HepG2 (cell line): ENCODE data around the gene SYT7. TPM values are rescaled to one million over a fixed set of nuclear protein-coding genes. Genes with fewer than 3 reads are reported as not detected.
A peak's percentile ranks its signal among the peaks of the same experiment; 100 is the strongest.

Experiments
- CEBPG ChIP-seq: IDR thresholded peaks from 2 replicates; pipeline ENCODE4 v1.6.1; 2016
- ETS1 ChIP-seq: sonication (generic); formaldehyde crosslinking; IDR thresholded peaks from 2 replicates; pipeline ENCODE4 v1.4.0; 2020; ENCODE audit warnings: missing genetic modification reagents
- FOXK2 ChIP-seq: fragments of 450-650 bp; IDR thresholded peaks from 2 replicates; pipeline ENCODE4 v1.6.1; 2016
- HBP1 ChIP-seq: IDR thresholded peaks from 2 replicates; pipeline ENCODE4 v1.6.1; 2016; ENCODE audit warnings: low read depth, control low read depth
- JDP2 ChIP-seq: sonication (generic); formaldehyde crosslinking; IDR thresholded peaks from 2 replicates; pipeline ENCODE4 v1.8.1; 2022; ENCODE audit warnings: missing genetic modification reagents, borderline replicate concordance
- MIXL1 ChIP-seq: IDR thresholded peaks from 2 replicates; pipeline ENCODE4 v1.6.1; 2016
- PBX3 ChIP-seq: sonication (generic); formaldehyde crosslinking; IDR thresholded peaks from 2 replicates; pipeline ENCODE4 v1.8.1; 2023; ENCODE audit warnings: missing genetic modification reagents, inconsistent platforms, borderline replicate concordance
- RFX5 ChIP-seq: IDR thresholded peaks from 2 replicates; pipeline ENCODE4 v1.6.1; 2011; ENCODE audit warnings: low read depth, low read length, improper control_type of control experiment
- SMARCC2 ChIP-seq: fragments of 450-650 bp; IDR thresholded peaks from 2 replicates; pipeline ENCODE4 v1.6.1; 2017; ENCODE audit warnings: antibody characterized with exemption, mild to moderate bottlenecking
- SMC3 ChIP-seq: IDR thresholded peaks from 2 replicates; pipeline ENCODE4 v1.6.1; 2011; ENCODE audit warnings: low read length, improper control_type of control experiment
- TCF12 ChIP-seq, 2 experiments: fragments of 450-650 bp in 1 of 2; sonication (generic) in 1 of 2; formaldehyde crosslinking in 1 of 2; IDR thresholded peaks; 2 replicates each; pipeline versions ENCODE4 v1.6.1 to v1.8.0; 2017 to 2022; ENCODE audit warnings: antibody characterized with exemption in 1 of 2, mild to moderate bottlenecking in 1 of 2, missing genetic modification reagents in 1 of 2, moderate library complexity in 1 of 2
- THAP11 ChIP-seq: IDR thresholded peaks from 2 replicates; pipeline ENCODE4 v1.6.1; 2016; ENCODE audit warnings: missing biosample characterization, missing genetic modification reagents
- ZBTB26 ChIP-seq: IDR thresholded peaks from 2 replicates; pipeline ENCODE4 v1.6.1; 2016; ENCODE audit warnings: missing compliant biosample characterization, missing genetic modification reagents, borderline replicate concordance
- ZFAT ChIP-seq: sonication (generic); formaldehyde crosslinking; conservative IDR thresholded peaks from 2 replicates; pipeline ENCODE4 v1.8.1; 2023; ENCODE audit warnings: missing genetic modification reagents, inconsistent platforms
- ZFY ChIP-seq: sonication (generic); formaldehyde crosslinking; IDR thresholded peaks from 2 replicates; pipeline ENCODE4 v1.4.0; 2020; ENCODE audit warnings: missing genetic modification reagents
- ZKSCAN5 ChIP-seq: sonication (generic); formaldehyde crosslinking; IDR thresholded peaks from 2 replicates; pipeline ENCODE4 v1.5.1; 2020; ENCODE audit warnings: mild to moderate bottlenecking, missing genetic modification reagents
- ZNF160 ChIP-seq: sonication (generic); formaldehyde crosslinking; IDR thresholded peaks from 2 replicates; pipeline ENCODE4 v1.8.0; 2022; ENCODE audit warnings: mild to moderate bottlenecking, inconsistent platforms, missing genetic modification reagents
- ZNF274 ChIP-seq: sonication (generic); formaldehyde crosslinking; IDR thresholded peaks from 2 replicates; pipeline ENCODE4 v1.5.1; 2020; ENCODE audit warnings: mild to moderate bottlenecking, missing genetic modification reagents
- ZNF710 ChIP-seq: sonication (generic); formaldehyde crosslinking; IDR thresholded peaks from 2 replicates; pipeline ENCODE4 v1.5.0; 2020; ENCODE audit warnings: mild to moderate bottlenecking, missing genetic modification reagents, borderline replicate concordance
- ZNF768 ChIP-seq: sonication (generic); formaldehyde crosslinking; IDR thresholded peaks from 2 replicates; pipeline ENCODE4 v1.4.0; 2020; ENCODE audit warnings: missing genetic modification reagents
- ZSCAN20 ChIP-seq: sonication (generic); formaldehyde crosslinking; IDR thresholded peaks from 2 replicates; pipeline ENCODE4 v1.4.0; 2020; ENCODE audit warnings: missing genetic modification reagents, mild to moderate bottlenecking, borderline replicate concordance
- polyA plus RNA-seq, 8 experiments: library from polyadenylated mRNA; depleted of rRNA in 3 of 8; stranded (reverse) in 7 of 8; unstranded in 1 of 8; fragments of >200 nt; fragmentation: Illumina TruSeq in 4 of 8; extraction: Trizol in 4 of 8; gene quantifications; 2 replicates each; pipeline versions ENCODE4 v1.2.1 to v1.2.3, GENCODE V29; 2011 to 2016; ENCODE audit warnings: low read depth in 4 of 8, missing spikeins in 1 of 8, mixed read lengths in 1 of 8; ENCODE audit not compliant: insufficient read depth in 1 of 8
- total RNA-seq, 5 experiments: library from RNA; depleted of rRNA; stranded (reverse); fragments of >200 nt; fragmentation: Illumina TruSeq; extraction: Trizol; gene quantifications; 2 replicates each; pipeline ENCODE4 v1.2.3, GENCODE V29; 2016; ENCODE audit warnings: low read depth in 1 of 5

The SYT7 gene
- total and polyA plus RNA-seq, 2 of the 13 experiments (the other 11 are each of a cell fraction or from before 2014, with no cell fraction given), result 1.4 to 4.4 TPM

- TF ChIP-seq ETS1 (CRISPR knock-in tag) (no peak), ZNF768 (peak; percentile 71), PBX3 (CRISPR knock-in tag) (no peak), ZFY (CRISPR knock-in tag) (peak; percentile 71), SMC3 (no peak), TCF12 (IDR thresholded peaks at IDR 0.05) (no peak), TCF12 (CRISPR knock-in tag; IDR thresholded peaks at IDR 0.05) (0 out of 2 replicates have a peak, but pooled peaks have one; percentile 25), JDP2 (CRISPR knock-in tag) (no peak), RFX5 (peak; percentile 69; the same call in 1 of the 2 replicates), ZFAT (CRISPR knock-in tag) (no peak), THAP11 (no peak; the same call in 1 of the 2 replicates), ZNF160 (CRISPR knock-in tag) (no peak), HBP1 (CRISPR knock-in tag) (0 out of 2 replicates have a peak, but pooled peaks have one; percentile 47), MIXL1 (CRISPR knock-in tag) (peak; percentile 83), ZNF710 (CRISPR knock-in tag) (peak; percentile 78; the same call in 1 of the 2 replicates), ZNF274 (CRISPR knock-in tag) (peak; percentile 65; the same call in 1 of the 2 replicates), ZBTB26 (CRISPR knock-in tag) (no peak; the same call in 1 of the 2 replicates), FOXK2 (peak; percentile 76; the same call in 1 of the 2 replicates), ZSCAN20 (CRISPR knock-in tag) (no peak), SMARCC2 (no peak), ZKSCAN5 (CRISPR knock-in tag) (0 out of 2 replicates have a peak, but pooled peaks have one; percentile 28), CEBPG (CRISPR knock-in tag) (peak; percentile 30; the same call in 1 of the 2 replicates)
Observed at GRCh38 chr11:61609000-61609979, 28.4 kb upstream of the SYT7 start (continued).
